Measurements from ENCODE around the gene RBM33.

Gene RBM33

DNA sequence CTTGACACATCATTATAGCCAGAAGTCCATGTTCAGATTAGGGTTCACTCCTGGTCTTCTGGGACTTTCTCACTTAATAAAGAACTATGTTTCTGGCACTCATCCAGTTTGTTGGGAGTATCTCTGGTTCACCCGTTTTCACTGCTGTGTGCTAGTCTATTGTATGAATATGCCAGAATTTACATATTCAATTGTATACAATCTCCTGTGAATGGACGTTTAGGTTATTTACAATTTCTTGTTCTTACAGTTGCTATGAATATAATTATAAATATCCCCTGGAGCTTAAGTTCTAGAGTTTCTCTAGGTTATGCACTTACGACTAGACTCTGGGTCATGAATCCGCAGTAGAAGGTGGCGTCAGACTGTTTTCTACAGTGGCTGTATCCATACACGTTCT, 20.0 kb upstream of the RBM33 start:
- DNase-seq (ENCODE audit: low read depth), result no peak

DNA sequence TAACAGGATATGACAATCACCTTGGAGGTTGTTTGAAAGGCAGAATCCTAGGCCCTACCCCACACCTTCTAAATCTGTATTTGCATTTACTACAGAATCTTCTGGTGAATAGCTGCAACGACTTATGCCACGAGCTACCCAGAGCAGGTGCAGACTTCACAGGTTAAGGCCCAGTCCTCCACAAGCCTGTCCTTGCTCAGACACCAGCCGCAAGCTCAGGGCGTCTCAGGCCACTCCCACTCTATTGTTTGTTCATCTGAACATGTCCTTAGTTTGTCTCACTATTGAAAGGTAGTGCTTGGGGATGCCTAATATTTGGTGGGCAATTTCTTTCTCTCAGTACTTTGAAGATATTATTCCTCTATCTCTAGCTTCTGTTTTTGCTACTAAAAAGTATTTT, 18.9 kb upstream of the RBM33 start:
- DNase-seq (ENCODE audit: low read depth), result no peak

DNA sequence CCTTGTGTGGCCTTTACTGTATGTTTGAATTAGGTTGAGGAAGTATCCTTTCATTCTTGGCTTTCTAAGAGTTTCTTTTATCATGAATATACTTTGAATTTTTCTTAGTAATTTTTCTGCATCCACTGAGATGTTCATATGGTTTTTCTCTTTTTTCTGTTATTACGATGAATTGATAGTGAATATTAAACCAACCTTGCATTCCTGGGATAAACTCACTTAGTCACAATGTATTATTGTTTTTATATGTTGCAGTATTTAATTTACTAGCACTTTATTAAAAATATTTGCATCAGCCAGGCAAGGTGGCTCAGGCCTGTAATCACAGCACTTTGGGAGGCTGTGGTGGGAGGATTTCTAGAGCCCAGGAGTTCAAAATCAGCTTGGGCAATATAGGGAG, 15.3 kb upstream of the RBM33 start:
- DNase-seq (ENCODE audit: low read depth), result no peak

DNA sequence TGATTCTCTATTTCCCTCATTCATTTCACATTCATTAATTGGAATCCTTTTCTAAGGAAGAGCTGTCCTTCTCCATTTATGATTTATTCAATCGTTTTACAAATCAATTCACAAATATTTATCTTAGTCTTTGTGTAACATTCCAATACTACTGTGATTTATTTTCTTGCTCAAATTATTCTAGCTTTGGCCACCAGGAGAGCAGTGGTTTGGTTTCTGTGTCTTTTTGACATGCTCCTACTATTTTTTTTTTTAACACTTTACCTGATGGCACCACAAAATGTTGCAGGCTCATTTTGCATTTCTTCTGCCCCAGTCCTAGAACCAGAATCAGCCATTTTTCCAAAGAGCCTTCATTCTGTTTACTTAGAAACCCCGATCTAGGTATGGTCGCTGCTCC, 13.3 kb upstream of the RBM33 start:
- DNase-seq (ENCODE audit: low read depth), result no peak

DNA sequence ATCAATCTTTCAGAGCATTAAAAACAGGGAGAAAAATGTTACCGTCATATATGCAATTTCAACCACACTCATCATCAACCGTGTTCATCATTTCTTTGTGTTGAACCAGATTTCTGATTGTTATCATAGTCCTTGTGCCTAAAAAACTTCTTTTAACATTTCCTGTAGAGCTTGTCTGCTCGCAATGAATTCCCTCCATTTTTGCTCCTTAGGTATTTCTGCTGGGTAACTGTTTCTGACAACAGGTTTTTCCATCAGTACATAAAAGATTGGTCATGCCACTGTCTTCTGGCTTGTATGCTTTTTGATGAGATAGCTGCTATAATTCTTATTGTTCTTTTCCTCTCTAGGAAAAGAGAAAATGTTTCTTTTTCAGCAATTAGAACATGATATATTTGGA, 8.6 kb upstream of the RBM33 start:
- DNase-seq (ENCODE audit: low read depth), result no peak

DNA sequence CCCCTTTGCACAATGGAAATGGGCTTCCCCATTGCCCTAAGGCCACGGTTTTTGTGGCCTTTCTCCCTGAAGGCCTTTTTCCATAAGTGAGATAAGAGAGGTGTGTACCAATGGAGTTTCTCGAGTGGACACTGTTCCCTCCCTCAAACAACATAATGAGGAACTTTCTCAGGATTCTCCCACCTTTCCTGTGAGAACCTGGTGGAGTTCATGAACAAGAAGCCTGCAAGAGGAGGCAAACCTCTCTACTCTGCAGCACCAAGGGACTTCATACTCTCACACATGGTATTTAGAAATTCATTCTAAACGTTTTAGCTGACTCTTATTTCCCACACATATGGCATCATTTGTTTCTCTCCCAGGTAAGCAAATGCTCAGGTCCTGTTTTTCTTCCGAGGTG, 7.3 kb upstream of the RBM33 start:
- DNase-seq (ENCODE audit: low read depth), result no peak

DNA sequence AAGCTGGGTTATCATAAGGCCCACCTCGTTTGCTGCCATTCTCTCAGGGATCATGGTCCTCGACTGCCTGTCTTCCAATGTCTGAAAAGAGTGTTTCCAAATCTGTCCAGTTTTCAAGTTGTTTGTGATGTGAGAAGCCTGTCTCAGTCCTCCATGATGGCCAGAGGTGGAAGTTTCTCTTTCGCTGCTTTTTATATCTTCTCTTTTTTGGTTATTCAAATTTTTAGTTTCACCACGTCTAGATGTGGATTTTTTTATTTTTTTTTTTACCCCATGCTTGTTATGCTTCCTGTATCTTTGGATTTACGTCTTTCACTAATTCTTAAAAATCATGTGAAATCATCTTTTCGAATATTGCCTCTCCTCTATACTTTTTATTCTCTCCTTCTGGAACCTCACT, 6.1 kb upstream of the RBM33 start:
- no peak for DNase-seq (ENCODE audit: low read depth)

DNA sequence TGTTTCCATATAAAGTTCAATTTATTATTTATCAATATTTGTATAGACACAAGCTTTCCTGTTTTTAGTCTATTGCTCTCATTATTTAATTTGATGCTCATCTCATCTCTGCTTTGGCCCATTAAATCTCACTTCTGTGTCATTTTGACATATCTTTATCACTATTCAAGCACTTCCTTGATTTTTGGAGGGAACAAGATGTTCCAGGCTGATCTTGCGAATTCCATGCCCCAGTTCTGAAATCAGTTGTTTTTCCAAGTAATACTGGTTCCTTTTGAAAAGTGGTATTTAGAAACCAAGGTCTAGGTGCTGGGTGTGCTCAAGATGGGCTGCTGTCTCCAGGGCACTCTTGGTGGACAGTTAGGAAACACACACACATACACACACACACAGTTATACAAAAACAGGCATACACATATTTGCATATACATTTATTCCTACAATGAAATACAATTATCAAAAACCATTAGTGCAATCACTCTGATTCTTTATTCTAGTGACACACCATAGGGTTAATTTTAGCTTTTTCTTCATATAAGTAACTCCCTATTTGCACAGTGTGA, 4.4 kb upstream of the RBM33 start:
- DNase-seq (ENCODE audit: low read depth), result no peak

DNA sequence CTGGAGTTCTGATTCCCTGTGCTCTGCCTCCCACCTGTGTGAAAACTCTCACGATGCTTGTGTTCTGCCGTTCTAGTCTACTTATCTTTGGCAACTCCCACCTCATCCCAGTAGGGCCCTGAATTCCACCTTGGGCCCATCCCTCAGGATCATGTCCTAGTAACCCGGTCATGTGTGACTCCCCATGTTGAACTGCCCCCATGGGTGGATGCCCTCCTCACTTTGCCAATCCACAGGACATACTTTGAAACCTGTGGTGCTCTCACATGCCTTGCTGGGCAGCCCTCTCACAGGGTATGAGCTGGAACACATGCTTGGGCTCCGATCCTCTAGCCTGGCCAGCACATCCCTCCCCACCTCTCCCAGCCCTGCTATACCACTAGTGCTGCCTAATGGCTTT, 3.8 kb upstream of the RBM33 start:
- DNase-seq (ENCODE audit: low read depth), result no peak

DNA sequence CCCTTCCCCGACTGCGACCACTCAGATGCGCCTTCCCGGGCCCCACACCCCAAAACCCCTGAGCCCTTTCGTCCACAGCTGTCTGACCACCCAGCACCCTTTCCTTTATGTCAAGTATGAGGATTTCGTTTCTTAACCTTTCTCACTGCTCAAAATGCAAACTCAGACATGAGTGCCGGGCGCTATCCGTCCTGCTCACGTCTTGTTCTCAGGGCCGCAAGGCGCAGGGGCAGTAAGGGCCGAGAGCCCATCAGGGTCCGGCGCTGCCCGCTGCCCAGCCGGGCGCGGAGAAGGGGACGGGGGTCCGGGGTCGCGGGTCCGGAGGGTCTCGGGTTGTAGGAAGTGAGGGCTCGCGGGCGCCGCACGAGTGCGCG, 670 bp upstream of the RBM33 start:
- DNase-seq (ENCODE audit: low read depth), result no peak

DNA sequence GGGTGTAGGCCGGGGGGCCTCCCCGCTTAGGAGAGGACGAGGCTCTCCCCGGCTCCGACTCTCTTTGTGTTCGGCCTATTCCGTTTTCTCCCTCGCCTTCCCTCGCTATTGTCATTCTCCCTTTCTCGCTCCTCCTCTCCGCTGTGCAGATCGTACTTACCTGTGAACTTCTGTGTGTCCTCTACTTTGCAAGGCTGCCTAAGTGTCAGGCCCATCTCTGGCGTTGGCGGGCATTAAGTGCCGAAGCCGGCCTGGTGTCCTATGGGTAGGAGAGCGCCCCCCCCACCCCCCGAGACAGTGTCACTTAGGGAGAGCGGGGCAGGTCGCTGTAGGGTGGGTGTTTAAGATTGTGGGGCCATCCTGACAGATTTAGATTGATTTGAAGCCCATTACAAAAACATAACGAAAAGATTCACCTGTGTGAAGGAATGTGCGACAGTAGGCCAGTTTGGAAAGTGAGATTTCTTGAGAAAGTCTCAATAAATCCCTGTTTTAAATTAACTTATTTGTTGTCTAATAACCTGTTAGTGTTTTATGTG, 579 bp downstream of the RBM33 start:
- DNase-seq (ENCODE audit: low read depth), result no peak

DNA sequence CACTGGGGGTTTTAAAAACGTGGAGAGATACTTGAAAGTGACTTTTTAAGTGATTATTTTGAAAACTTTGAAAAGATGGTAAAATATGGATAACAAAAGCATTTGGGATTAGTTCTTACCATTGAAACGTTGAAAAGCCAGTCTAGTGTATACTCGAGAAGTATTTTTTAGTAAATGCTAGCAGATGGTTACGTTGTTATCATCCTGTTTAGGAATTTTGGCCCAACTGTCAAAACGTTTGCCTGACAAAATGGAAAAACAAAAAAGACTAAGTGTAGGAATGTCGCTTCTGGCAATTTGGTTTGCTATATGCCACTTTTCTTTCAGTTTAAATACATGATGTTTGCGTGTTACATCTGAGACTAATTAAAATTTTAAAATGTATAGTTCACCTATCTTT, 1.2 kb downstream of the RBM33 start:
- DNase-seq (ENCODE audit: low read depth), result no peak

DNA sequence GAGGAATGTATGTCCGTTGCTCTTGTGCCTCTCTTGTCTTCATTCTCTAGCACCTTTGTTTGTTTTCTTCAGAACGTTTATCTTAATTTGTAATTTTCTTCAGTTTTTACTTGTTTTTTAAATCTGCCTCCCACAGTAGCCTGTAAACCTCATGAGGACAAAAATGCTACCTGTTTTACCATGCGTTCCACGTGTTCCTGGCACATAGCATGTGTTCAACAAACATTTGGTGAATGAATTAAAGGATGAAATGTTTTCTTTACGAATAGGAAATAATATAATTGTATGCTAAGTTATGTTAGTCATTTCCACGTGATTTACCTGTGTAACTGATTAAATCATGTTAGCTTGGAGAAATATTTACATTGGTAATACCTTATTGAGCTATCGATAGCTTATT, 2.2 kb downstream of the RBM33 start:
- no peak for DNase-seq (ENCODE audit: low read depth)

DNA sequence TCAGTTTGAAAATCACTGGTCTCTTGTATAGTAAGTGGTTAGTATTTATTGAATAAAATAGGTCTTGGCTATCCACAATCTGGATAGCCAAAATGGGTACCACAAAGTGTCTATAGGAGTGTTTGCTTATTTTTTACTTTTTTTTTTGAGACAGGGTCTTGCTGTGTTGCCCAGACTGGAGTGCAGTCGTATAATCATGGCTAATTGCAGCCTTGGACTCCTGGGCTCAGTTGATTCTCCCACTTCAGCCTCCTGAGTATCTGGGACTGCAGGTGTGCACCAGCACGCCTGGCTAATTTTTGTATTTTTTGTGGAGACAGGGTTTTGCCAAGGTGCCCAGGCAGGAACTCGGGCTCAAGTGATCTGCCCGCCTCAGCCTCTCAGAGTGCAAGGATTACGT, 2.8 kb downstream of the RBM33 start:
- no peak for DNase-seq (ENCODE audit: low read depth)

DNA sequence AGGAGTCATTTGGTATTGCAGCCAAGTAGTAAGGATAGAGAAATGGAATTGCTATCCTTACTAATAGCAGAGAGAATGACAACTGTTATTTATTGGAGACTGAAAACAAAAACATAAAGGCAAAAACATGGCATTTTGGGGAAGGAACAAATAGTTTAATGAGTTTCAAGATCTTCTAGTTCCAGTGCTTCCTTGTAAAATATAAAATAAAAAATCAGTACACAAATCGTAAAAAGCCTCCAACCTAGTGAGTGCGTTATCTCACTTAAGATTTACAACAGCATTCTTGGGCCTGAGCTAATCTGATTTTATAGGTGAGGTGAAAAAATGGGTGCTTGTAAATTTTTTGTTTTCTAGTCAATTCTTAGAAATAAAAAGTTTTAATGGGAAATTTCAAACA, 3.3 kb downstream of the RBM33 start:
- DNase-seq (ENCODE audit: low read depth), result no peak

DNA sequence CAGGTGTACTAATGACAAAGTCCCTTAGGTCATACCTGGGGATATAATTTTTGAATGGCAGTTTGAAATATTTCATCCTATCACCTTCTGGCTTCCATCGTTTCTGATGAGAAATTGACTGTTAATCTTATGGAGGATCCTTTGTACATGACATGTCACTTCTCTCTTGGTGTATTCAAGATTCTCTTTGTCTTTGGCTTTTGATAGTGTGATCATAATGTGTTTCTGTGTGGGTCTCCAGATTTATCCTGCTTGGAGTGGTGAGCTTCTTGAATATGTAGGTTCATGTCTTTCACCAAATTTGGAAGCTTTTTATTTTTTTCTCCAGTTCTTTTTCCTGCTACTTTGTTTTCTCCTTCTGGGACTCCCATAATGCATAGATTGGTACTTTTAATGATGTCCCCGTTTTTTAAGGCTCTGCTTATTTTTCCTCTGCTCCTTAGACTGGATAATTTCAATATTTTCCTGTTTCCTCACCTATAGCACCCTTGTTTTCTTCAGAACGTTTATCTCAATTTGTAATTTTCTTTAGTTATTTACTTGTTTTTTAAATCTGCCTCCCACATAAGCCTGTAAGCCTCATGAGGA, 4.4 kb downstream of the RBM33 start:
- DNase-seq (ENCODE audit: low read depth), result no peak

DNA sequence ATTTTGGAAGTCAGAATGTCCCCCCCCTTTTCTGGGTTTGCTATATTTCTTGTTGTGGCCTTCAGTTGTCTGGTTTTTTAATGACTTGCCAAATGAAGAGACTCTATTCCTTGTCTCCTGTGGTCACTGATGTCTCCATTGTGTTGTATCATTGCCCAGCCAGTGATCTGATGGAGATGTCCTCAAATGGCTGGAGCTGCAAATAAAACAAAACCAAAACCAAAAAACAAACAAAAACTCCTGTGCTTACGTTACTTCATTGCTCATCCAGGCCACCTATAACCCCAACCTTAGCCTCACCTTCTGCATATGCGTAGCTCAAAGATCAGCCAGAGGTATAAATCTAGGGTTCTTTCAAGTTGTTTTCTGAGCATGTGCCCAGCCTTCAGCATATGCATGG, 5.1 kb downstream of the RBM33 start:
- DNase-seq (ENCODE audit: low read depth), result no peak

DNA sequence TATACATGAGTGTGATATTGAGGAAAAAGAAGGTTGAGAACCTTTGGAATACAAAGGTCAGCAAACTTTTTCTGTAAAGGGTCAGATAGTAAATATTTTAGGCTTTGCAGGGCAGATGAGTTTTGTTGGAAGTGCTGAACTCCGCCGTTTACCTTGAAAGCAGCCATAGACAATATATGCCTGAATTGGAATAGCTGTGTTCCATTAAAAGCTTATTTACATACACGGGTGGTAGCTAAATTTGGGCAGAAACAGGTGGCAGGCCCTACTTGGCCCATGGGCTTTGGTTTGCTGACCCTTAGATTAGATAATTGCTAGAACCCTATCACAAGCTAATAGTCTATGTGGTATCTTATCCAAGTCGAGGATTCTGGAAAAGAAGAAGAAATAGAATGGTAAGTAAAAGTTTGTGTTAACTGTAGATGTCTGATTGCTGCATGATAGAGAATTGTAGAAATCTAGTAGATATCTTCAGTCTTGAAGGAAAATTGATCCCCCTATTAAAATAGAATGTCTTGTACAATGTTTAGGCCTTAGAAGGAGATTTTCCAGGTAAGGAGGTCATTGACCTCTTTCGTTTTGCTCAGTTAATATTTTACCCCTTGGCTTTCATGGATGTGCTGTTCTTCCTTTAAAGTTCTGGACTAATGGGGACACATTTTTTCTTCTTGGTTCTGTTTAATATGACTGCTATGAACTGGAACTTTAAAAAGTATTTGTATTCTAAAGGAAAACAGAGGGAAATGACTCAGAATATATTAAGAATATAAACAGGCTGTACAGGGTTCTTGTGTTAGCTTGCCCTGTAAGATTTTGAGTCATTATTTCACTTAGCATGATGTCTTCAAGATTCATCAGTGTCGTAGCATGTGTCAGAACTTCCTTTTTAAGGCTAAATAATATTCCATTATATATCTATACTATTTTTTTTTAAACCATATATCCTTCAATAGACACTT, 8.0 kb downstream of the RBM33 start:
- no peak for DNase-seq (ENCODE audit: low read depth)

DNA sequence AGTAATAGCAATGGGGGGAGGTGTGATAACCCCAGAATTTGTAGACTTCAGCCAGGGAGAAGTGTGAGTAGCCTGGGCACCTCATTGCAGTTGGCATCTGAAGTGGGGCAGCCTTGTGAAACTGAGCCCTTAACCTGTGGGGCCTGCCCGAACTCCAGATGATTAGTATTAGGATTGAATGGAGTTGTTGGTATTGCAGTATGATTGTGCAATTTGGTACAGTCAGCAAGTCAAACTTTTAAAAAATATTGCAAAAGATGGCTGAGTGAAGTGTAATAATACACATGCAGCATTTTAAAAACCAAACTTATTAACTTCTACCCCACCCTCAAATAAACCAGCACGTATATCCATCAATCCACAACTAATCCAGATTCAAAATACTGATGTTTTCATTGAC, 9.3 kb downstream of the RBM33 start:
- DNase-seq (ENCODE audit: low read depth), result peak; percentile 85

DNA sequence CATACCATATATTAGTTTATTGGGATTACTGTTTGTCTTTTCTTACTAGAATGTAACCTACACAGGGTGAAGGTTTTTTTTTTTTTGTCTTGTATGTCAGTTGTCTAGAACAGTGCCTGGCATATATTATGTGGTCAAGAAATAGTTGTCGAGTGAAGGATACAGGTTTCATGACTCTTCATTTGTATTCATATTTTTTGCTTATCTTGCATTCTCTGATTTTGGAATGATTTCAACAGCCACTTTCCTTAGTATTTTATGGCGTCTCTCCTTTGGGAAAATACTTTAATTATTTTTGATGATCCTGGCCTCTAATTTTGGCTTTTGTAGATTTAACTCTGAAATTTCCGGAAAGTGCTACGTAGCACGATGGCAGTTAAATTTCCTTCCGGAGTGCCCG, 12.4 kb downstream of the RBM33 start:
- no peak for DNase-seq (ENCODE audit: low read depth)

DNA sequence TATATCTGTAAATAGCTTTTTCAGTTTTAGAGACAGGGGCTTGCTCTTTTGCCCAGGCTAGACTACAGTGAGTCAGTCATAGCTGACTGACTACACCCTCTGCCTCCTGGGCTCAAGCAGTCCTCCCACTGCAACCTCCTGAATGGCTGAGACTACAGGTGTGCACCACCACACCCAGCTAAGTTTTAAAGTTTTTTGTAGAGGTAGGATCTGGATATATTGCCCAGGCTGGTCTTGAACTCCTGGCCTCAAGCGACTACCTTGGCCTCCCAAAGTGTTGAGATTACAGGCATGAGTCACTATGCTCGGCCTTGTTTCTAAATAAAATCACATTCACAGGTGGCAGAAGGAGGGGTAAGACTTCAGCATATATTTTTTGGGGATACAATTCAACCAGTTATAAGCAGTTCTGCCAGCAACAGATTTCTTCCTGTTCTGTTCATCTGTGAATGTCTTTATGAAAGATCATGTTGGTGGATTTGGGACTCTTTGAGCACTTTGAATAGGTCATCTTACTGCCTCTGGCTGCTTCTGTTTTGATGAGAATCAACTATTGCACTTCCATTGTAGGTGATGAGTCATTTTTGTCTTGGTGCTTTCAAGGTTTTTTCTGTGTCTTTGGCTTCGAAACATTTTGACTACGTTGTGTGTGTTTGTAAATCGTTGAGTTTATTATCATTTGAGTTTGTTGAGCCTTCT, 15.7 kb downstream of the RBM33 start:
- peak; percentile 48 for DNase-seq (ENCODE audit: low read depth)

DNA sequence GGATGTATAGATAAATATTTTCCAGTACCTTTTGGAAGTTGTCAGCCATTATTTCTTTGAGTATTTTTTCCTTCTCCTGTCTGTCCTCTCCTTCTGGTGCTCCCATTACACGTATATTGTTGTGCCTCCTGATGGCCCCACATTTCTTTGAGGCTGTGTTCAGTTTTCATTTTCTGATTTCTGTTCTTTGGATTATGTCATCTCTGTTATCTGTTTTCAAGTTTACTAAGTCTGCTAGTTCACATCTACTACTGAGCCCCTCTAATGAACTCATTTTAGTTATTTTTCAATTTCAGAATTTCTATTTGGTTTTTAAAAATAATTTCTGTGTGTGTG, 16.3 kb downstream of the RBM33 start:
- DNase-seq (ENCODE audit: low read depth), result no peak
